ENCODE data around the gene EPB41L5.

GRCh38 chr2:120221616-120222015 is 208.7 kb downstream of the EPB41L5 start:
- TF ChIP-seq CTCF (IDR thresholded peaks at IDR 0.05; ENCODE audit: poor library complexity), result no peak
- no peak for TF ChIP-seq EZH2 (IDR thresholded peaks at IDR 0.05; ENCODE audit: borderline replicate concordance)
- no peak for TF ChIP-seq EZH2phosphoT487 (IDR thresholded peaks at IDR 0.05; ENCODE audit: low read depth, severe bottlenecking, unreplicated experiment)

Data from hepatocyte (in vitro differentiated cells).